GM19238 (cell line): Measurements from ENCODE around the gene HERC3.

Experiments used
- DNase-seq: peaks from one replicate; pipeline ENCODE4 v3.0.0; 2011; ENCODE audit warnings: low spot score; ENCODE audit not compliant: insufficient read length

HERC3 gene

GRCh38 chr4:88659890-88660208 lies 67.6 kb downstream of the HERC3 start:
- no peak for DNase-seq

- DNase-seq = no peak
These were observed 68.4 kb downstream of the HERC3 start for GRCh38 chr4:88660446-88661294.

- no peak for DNase-seq
These were observed 69.5 kb downstream of the HERC3 start for GRCh38 chr4:88661739-88662138.

- no peak for DNase-seq
These were observed 80.7 kb downstream of the HERC3 start for GRCh38 chr4:88672987-88673386.

- no peak for DNase-seq
These were observed 81.6 kb downstream of the HERC3 start for GRCh38 chr4:88673886-88674285.

- DNase-seq = no peak
These were observed 82.3 kb downstream of the HERC3 start for GRCh38 chr4:88674565-88674964.

- DNase-seq = no peak
These were observed 82.7 kb downstream of the HERC3 start for GRCh38 chr4:88674979-88675378.

- no peak for DNase-seq
These were observed 83.3 kb downstream of the HERC3 start for GRCh38 chr4:88675543-88675942.

GRCh38 chr4:88681209-88681608 lies 88.9 kb downstream of the HERC3 start:
- no peak for DNase-seq

GRCh38 chr4:88690355-88690754 lies 98.1 kb downstream of the HERC3 start:
- no peak for DNase-seq

- DNase-seq = no peak
These were observed 101.5 kb downstream of the HERC3 start for GRCh38 chr4:88693792-88694191.

GRCh38 chr4:88696630-88697029 lies 104.3 kb downstream of the HERC3 start:
- DNase-seq = no peak

- no peak for DNase-seq
These were observed 104.9 kb downstream of the HERC3 start for GRCh38 chr4:88697141-88697540.

GRCh38 chr4:88697588-88698329 lies 105.5 kb downstream of the HERC3 start, which contains the start of gene NAP1L5:
TSS of gene NAP1L5 (minus strand) at chr4:88697829. CDS start at chr4:88697754, 75 bp downstream.
- DNase-seq = peak; percentile 10

GRCh38 chr4:88698519-88698918 lies 106.2 kb downstream of the HERC3 start:
- no peak for DNase-seq

GRCh38 chr4:88702782-88703181 lies 110.5 kb downstream of the HERC3 start:
- no peak for DNase-seq

- DNase-seq = no peak
These were observed 112.9 kb downstream of the HERC3 start for GRCh38 chr4:88705223-88705622.

- DNase-seq = no peak
These were observed 113.7 kb downstream of the HERC3 start for GRCh38 chr4:88705805-88706492.

GRCh38 chr4:88706574-88706973 lies 114.3 kb downstream of the HERC3 start:
- DNase-seq = no peak

- DNase-seq = no peak
These were observed 117.7 kb downstream of the HERC3 start for GRCh38 chr4:88709989-88710388.

- no peak for DNase-seq
These were observed 121.5 kb downstream of the HERC3 start for GRCh38 chr4:88713782-88714181.

- DNase-seq = no peak
These were observed 125.8 kb downstream of the HERC3 start for GRCh38 chr4:88718098-88718497.
